ENCODE measurements around the gene OR51B6.

GRCh38 chr11:5343474-5344335 is 7.6 kb upstream of the OR51B6 start, which contains the start of gene OR51B5:
- TF ChIP-seq ZNF274 (CRISPR knock-in tag; IDR thresholded peaks at IDR 0.05) (no peak), ARHGAP35 (CRISPR knock-in tag; IDR thresholded peaks at IDR 0.05; ENCODE audit: borderline replicate concordance) (no peak), CREB1 (IDR thresholded peaks at IDR 0.05) (no peak), CREB1 (CRISPR knock-in tag; IDR thresholded peaks at IDR 0.05) (no peak), KLF13 (CRISPR knock-in tag; IDR thresholded peaks at IDR 0.05) (no peak)
- TF ChIP-seq, protein P1, sequence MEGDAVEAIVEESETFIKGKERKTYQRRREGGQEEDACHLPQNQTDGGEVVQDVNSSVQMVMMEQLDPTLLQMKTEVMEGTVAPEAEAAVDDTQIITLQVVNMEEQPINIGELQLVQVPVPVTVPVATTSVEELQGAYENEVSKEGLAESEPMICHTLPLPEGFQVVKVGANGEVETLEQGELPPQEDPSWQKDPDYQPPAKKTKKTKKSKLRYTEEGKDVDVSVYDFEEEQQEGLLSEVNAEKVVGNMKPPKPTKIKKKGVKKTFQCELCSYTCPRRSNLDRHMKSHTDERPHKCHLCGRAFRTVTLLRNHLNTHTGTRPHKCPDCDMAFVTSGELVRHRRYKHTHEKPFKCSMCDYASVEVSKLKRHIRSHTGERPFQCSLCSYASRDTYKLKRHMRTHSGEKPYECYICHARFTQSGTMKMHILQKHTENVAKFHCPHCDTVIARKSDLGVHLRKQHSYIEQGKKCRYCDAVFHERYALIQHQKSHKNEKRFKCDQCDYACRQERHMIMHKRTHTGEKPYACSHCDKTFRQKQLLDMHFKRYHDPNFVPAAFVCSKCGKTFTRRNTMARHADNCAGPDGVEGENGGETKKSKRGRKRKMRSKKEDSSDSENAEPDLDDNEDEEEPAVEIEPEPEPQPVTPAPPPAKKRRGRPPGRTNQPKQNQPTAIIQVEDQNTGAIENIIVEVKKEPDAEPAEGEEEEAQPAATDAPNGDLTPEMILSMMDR (CRISPR knock-in tag; IDR thresholded peaks at IDR 0.05): no peak
- TF ChIP-seq, protein P2, sequence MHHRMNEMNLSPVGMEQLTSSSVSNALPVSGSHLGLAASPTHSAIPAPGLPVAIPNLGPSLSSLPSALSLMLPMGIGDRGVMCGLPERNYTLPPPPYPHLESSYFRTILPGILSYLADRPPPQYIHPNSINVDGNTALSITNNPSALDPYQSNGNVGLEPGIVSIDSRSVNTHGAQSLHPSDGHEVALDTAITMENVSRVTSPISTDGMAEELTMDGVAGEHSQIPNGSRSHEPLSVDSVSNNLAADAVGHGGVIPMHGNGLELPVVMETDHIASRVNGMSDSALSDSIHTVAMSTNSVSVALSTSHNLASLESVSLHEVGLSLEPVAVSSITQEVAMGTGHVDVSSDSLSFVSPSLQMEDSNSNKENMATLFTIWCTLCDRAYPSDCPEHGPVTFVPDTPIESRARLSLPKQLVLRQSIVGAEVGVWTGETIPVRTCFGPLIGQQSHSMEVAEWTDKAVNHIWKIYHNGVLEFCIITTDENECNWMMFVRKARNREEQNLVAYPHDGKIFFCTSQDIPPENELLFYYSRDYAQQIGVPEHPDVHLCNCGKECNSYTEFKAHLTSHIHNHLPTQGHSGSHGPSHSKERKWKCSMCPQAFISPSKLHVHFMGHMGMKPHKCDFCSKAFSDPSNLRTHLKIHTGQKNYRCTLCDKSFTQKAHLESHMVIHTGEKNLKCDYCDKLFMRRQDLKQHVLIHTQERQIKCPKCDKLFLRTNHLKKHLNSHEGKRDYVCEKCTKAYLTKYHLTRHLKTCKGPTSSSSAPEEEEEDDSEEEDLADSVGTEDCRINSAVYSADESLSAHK (CRISPR knock-in tag; IDR thresholded peaks at IDR 0.05; ENCODE audit: borderline replicate concordance): no peak
- TF ChIP-seq, protein P3, sequence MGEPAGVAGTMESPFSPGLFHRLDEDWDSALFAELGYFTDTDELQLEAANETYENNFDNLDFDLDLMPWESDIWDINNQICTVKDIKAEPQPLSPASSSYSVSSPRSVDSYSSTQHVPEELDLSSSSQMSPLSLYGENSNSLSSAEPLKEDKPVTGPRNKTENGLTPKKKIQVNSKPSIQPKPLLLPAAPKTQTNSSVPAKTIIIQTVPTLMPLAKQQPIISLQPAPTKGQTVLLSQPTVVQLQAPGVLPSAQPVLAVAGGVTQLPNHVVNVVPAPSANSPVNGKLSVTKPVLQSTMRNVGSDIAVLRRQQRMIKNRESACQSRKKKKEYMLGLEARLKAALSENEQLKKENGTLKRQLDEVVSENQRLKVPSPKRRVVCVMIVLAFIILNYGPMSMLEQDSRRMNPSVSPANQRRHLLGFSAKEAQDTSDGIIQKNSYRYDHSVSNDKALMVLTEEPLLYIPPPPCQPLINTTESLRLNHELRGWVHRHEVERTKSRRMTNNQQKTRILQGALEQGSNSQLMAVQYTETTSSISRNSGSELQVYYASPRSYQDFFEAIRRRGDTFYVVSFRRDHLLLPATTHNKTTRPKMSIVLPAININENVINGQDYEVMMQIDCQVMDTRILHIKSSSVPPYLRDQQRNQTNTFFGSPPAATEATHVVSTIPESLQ (CRISPR knock-in tag; conservative IDR thresholded peaks at IDR 0.05): no peak
